Activated T-cell treated with anti-CD3 and anti-CD28 coated beads, Interleukin-2, amount 50 U/mL, for 24 hours (primary cell): ENCODE results near the gene ZSCAN5C.
"Not testable (repeated sequence)": the region's sequence is repeated elsewhere in the genome, so short reads cannot be mapped to it uniquely, and the experiment has no call there.

Experiments
- DNase-seq: peaks from one replicate; pipeline ENCODE4 v3.0.0-alpha.2; 2020
- H3K27ac Mint-ChIP-seq: 2 replicates; pipeline ENCODE4 v1.8.0; 2020; ENCODE audit warnings: mild to moderate bottlenecking, mixed read lengths
- H3K27me3 Mint-ChIP-seq: 2 replicates; pipeline ENCODE4 v1.8.0; 2020; ENCODE audit warnings: mixed read lengths
- H3K36me3 Mint-ChIP-seq: 2 replicates; pipeline ENCODE4 v1.8.0; 2020; ENCODE audit warnings: low read depth, mixed read lengths
- H3K4me1 Mint-ChIP-seq: 2 replicates; pipeline ENCODE4 v1.8.0; 2020; ENCODE audit warnings: low read depth, mixed read lengths
- H3K4me3 Mint-ChIP-seq: 2 replicates; pipeline ENCODE4 v1.8.0; 2020; ENCODE audit warnings: mild to moderate bottlenecking, moderate library complexity, mixed read lengths
- H3K9me3 Mint-ChIP-seq: 2 replicates; pipeline ENCODE4 v1.8.0; 2020; ENCODE audit warnings: mixed read lengths

ZSCAN5C gene

DNA sequence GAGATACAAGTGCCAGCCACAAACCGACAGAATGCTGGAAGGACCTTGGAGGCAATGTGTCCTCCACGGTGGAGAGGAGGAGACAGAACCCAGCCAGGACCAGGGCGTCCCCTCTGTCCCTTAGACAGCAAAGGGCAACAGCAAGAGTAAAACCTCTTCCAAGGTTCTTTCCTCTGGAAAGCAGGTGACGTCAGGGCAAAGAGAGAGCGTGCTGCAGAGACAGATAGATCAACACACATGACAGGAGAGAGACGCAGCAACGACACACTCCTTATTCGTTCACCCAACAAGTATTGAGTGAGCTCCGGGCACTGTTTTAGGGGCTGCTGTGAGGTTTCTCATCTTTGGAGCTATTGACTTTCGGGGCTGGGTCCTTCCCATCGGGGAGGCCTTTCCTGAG, 27.5 kb upstream of the ZSCAN5C start:
- Mint-ChIP-seq H3K27me3 (no peaks in the 10 kb centered on the region), H3K4me3 (no peak overlapping the region), H3K9me3 (no peaks in the 10 kb centered on the region), H3K36me3 (no peaks in the 10 kb centered on the region), H3K27ac (no peak overlapping the region), H3K4me1 (no peaks in the 10 kb centered on the region)
- no peak for DNase-seq

- not testable (repeated sequence) for H3K27ac Mint-ChIP-seq, H3K4me3 Mint-ChIP-seq, DNase-seq, H3K9me3 Mint-ChIP-seq, H3K4me1 Mint-ChIP-seq, H3K27me3 Mint-ChIP-seq, H3K36me3 Mint-ChIP-seq
Measured at GRCh38 chr19:56175861-56176307, 26.2 kb upstream of the ZSCAN5C start, which contains the start of gene GALP. GALP (plus strand) TSS chr19:56176008; CDS start chr19:56177109, 1,101 bp downstream.

DNA sequence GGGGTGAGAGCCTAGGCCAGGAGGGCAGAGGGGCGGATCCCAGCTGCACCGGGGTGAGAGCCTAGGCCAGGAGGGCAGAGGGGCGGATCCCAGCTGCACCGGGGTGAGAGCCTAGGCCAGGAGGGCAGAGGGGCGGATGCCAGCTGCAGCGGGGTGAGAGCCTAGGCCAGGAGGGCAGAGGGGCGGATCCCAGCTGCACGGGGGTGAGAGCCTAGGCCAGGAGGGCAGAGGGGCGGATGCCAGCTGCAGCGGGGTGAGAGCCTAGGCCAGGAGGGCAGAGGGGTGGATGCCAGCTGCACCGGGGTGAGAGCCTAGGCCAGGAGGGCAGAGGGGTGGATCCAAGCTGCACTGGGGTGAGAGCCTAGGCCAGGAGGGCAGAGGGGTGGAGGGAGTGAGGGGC, 25.8 kb upstream of the ZSCAN5C start:
- not testable (repeated sequence) for H3K36me3 Mint-ChIP-seq, H3K4me1 Mint-ChIP-seq, H3K9me3 Mint-ChIP-seq, H3K27me3 Mint-ChIP-seq, H3K27ac Mint-ChIP-seq, DNase-seq, H3K4me3 Mint-ChIP-seq

- H3K27me3 Mint-ChIP-seq: no peaks in the 10 kb centered on the region
- no peaks in the 10 kb centered on the region for H3K36me3 Mint-ChIP-seq
- H3K4me1 Mint-ChIP-seq: no peaks in the 10 kb centered on the region
- H3K27ac Mint-ChIP-seq: no peak overlapping the region
- H3K9me3 Mint-ChIP-seq: no peaks in the 10 kb centered on the region
- no peak overlapping the region for H3K4me3 Mint-ChIP-seq
- no peak for DNase-seq
Measured at GRCh38 chr19:56176881-56177280, 25.2 kb upstream of the ZSCAN5C start.

DNA sequence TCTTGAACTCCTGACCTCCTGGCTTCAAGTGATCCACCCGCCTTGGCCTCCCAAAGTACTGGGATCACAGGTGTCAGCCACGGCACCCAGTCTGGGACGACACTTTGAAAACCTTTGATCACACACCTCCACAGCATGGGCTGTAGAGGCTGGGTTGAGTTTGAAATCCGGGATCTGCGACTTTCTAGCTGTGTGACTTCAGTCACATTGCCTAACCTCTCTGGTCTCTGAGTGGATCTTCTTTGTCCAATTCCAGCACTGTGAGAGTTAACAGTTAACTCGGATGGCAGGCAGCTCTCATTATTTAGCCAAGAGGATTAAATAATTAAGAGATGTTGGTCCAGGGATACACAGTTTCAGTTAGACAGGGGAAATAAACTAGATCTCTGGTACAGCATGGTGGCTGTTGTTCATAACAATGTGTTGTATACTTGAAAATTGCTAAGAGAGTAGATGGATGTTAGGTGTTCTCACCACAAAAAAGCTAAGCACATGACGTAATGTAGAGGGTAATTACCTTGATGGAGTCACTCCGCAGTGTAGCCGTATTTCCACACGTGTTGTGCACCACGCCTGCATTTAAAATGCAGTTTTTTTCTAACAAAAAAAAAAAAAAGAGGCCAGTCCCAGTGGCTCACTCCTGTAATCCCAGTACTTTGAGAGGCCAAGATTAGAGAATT, 24.4 kb upstream of the ZSCAN5C start:
- Mint-ChIP-seq H3K27ac (no peak overlapping the region), H3K4me3 (no peak overlapping the region), H3K36me3 (no peaks in the 10 kb centered on the region), H3K9me3 (no peaks in the 10 kb centered on the region), H3K27me3 (no peaks in the 10 kb centered on the region), H3K4me1 (no peaks in the 10 kb centered on the region)
- no peak for DNase-seq

DNA sequence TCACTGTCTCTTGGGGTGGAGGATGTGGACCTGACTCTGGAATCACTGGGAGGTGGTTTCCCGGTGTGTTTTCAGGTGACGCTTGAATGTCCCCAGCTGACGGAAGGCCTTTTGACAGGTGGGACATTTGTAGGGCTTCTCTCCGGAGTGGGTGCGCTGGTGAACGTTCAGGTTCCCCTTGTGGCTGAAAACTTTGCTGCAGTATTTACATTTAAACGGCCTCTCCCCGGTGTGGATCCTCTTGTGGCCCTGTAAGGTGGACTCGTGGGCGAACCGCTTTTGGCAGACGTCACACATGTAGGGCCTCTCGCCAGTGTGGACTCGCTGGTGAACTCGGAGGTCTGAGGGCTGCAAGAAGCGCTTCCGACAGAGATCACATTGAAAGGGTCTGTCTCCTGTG, 12.3 kb upstream of the ZSCAN5C start:
- H3K4me3 Mint-ChIP-seq: no peak overlapping the region
- no peaks in the 10 kb centered on the region for H3K9me3 Mint-ChIP-seq
- H3K4me1 Mint-ChIP-seq: peaks cover 6% of the 10 kb centered on the region
- H3K27ac Mint-ChIP-seq: no peak overlapping the region
- H3K27me3 Mint-ChIP-seq: peaks cover 24% of the 10 kb centered on the region
- DNase-seq: no peak
- no peaks in the 10 kb centered on the region for H3K36me3 Mint-ChIP-seq

DNA sequence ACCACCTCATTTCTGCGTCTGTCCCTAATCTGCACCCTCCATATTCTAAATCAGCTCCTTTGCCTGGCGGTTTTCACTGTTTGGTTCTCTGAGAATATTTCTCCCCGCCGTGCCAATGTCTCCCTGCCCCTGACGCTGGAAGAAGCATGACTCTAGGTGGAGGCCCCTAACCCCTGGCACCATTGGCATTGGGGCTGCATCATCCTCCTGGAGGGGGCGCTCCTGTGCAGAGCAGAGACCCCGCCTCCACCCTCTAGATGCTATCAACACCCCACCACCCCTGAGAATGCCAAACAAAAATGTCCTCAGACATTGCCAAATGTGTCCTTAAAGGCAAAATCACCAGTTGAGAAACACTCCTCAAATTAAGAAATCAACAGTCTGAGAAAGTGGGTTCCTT, 11.0 kb upstream of the ZSCAN5C start:
- Mint-ChIP-seq H3K9me3 (no peaks in the 10 kb centered on the region), H3K36me3 (no peaks in the 10 kb centered on the region), H3K4me3 (no peak overlapping the region), H3K27ac (no peak overlapping the region), H3K27me3 (peaks cover 12% of the 10 kb centered on the region), H3K4me1 (no peaks in the 10 kb centered on the region)
- DNase-seq: no peak

- no peak for DNase-seq
- H3K9me3 Mint-ChIP-seq: no peaks in the 10 kb centered on the region
- no peak overlapping the region for H3K27ac Mint-ChIP-seq
- H3K36me3 Mint-ChIP-seq: no peaks in the 10 kb centered on the region
- H3K4me3 Mint-ChIP-seq: no peak overlapping the region
- peaks cover 12% of the 10 kb centered on the region for H3K27me3 Mint-ChIP-seq
- no peaks in the 10 kb centered on the region for H3K4me1 Mint-ChIP-seq
Measured at GRCh38 chr19:56191711-56192110, 10.4 kb upstream of the ZSCAN5C start.

GRCh38 chr19:56193981-56194640, 8.0 kb upstream of the ZSCAN5C start:
- Mint-ChIP-seq H3K4me3 (no peak overlapping the region), H3K9me3 (no peaks in the 10 kb centered on the region), H3K27me3 (peaks cover 8% of the 10 kb centered on the region), H3K36me3 (no peaks in the 10 kb centered on the region), H3K27ac (no peak overlapping the region), H3K4me1 (no peaks in the 10 kb centered on the region)
- no peak for DNase-seq

DNA sequence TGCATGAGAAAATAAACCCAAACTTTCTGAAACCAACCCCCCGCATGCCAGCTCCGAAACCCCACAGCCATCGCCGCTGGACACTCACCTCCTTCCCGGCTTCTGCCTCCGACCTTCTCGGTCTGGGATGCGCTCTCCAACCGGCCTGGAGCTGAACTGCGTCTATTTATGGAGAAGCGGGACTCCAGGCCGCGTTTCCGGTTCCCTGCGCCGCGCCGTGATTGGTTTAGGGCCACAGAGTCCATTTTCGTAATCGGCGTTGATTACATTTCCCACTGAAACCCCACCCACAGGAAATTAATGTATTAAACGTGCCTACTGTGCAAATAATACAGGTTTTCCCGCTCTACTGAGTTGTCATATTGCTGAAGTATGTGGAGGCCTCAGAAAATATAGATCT, 4.4 kb upstream of the ZSCAN5C start, which contains the start of gene ZSCAN5B:
Gene ZSCAN5B (minus strand): TSS at position 138 of the 400 bp plus-strand sequence. CDS start 4,731 bp downstream, outside the sequence.
- H3K9me3 Mint-ChIP-seq, H3K27me3 Mint-ChIP-seq, H3K4me3 Mint-ChIP-seq, DNase-seq, H3K4me1 Mint-ChIP-seq, H3K36me3 Mint-ChIP-seq, H3K27ac Mint-ChIP-seq: not testable (repeated sequence)

DNA sequence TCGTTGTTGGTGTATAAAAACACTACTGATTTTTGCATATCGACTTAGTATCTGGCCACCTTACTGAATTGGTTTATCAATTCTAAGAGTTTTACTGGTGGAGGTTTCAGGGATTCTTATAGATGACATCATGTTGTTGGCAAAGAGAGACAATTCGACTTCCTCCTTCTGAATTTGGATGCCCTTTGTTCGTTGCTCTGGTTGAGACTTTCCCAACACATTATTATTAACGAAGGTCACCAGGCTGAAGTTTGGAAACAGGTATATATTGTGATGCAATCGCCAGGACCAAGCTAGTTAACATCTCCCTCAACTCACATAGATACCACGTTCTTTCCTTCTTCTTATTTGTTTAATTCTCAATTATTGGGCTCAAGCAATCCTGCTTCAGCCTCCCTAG, 2.4 kb upstream of the ZSCAN5C start:
- Mint-ChIP-seq H3K4me3 (no peak overlapping the region), H3K27me3 (no peaks in the 10 kb centered on the region), H3K9me3 (no peaks in the 10 kb centered on the region), H3K27ac (no peak overlapping the region), H3K36me3 (no peaks in the 10 kb centered on the region), H3K4me1 (no peaks in the 10 kb centered on the region)
- DNase-seq: no peak

- peaks cover 15% of the 10 kb centered on the region for H3K27me3 Mint-ChIP-seq
- not testable (repeated sequence) for H3K27ac Mint-ChIP-seq, H3K4me1 Mint-ChIP-seq, H3K36me3 Mint-ChIP-seq, DNase-seq, H3K4me3 Mint-ChIP-seq, H3K9me3 Mint-ChIP-seq
Measured at GRCh38 chr19:56207581-56207980, 5.5 kb downstream of the ZSCAN5C start.

- Mint-ChIP-seq H3K27me3 (peaks cover 22% of the 10 kb centered on the region), H3K4me1 (no peaks in the 10 kb centered on the region), H3K36me3 (no peaks in the 10 kb centered on the region), H3K9me3 (no peaks in the 10 kb centered on the region), H3K4me3 (no peak overlapping the region), H3K27ac (no peak overlapping the region)
- DNase-seq: no peak
Measured at GRCh38 chr19:56209091-56209490, 7.0 kb downstream of the ZSCAN5C start.

GRCh38 chr19:56210036-56210435, 8.0 kb downstream of the ZSCAN5C start:
- not testable (repeated sequence) for DNase-seq, H3K9me3 Mint-ChIP-seq, H3K4me3 Mint-ChIP-seq, H3K36me3 Mint-ChIP-seq, H3K4me1 Mint-ChIP-seq, H3K27ac Mint-ChIP-seq
- H3K27me3 Mint-ChIP-seq: peaks cover 32% of the 10 kb centered on the region

DNA sequence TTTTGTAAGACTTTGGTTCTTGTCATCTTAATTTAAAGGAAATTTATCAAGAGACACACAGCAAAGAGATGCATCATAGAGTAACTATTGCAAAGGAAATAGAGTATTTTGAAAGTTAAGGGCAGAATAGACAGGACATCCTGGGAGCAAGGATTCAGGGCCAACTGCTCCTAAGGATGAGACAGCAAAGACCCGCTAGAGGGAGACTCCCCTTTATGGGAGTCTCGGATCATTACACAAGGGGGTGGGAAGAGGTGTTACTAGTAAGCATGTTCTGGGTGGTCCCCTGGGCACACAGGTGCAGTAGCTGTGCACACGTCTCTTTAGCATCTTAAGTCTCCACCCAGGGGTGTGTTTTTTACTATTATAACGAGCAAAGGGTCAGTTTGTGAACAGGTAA, 9.6 kb downstream of the ZSCAN5C start:
- H3K27me3 Mint-ChIP-seq: peaks cover 38% of the 10 kb centered on the region
- no peaks in the 10 kb centered on the region for H3K9me3 Mint-ChIP-seq
- no peaks in the 10 kb centered on the region for H3K4me1 Mint-ChIP-seq
- H3K27ac Mint-ChIP-seq: no peak overlapping the region
- DNase-seq: no peak
- no peak overlapping the region for H3K4me3 Mint-ChIP-seq
- H3K36me3 Mint-ChIP-seq: no peaks in the 10 kb centered on the region
